Measurements from ENCODE around the gene FOXP1. TPM values are rescaled to one million over a fixed set of nuclear protein-coding genes. Genes with fewer than 3 reads are reported as not detected.

FOXP1 gene
- total and polyA plus RNA-seq, 2 of the 8 experiments (the other 6 are each of a cell fraction or from before 2014, with no cell fraction given): 13.9 to 25.4 TPM

GRCh38 chr3:71393745-71394144, 189.8 kb downstream of the FOXP1 start:
- no peak for TF ChIP-seq POLR2A (IDR thresholded peaks at IDR 0.05; ENCODE audit: control extremely low read depth in 1 of 2, low read depth in 2 of 2, low read length in 2 of 2)
- no peak overlapping the region for H3K56ac ChIP-seq (replicated peaks; ENCODE audit: insufficient read length, low read depth, low read length)
- H4K91ac ChIP-seq (replicated peaks; ENCODE audit: insufficient read length, low read length): no peak overlapping the region
- H3K18ac ChIP-seq (ENCODE audit: extremely low read depth, low read length): no peak overlapping the region
- no peak overlapping the region for H2AK5ac ChIP-seq (ENCODE audit: low read depth, low read length)
- H2BK20ac ChIP-seq (ENCODE audit: low read length): no peak overlapping the region
- no peak overlapping the region for H2BK5ac ChIP-seq (ENCODE audit: low read depth, low read length)
- no peak overlapping the region for H3K9ac ChIP-seq (replicated peaks in 1 of 4; ENCODE audit: extremely low read depth in 1 of 4, low read depth in 3 of 4, low read length in 3 of 4)
- H4K5ac ChIP-seq (ENCODE audit: insufficient read length, low read depth, low read length): no peak overlapping the region
- H3K79me2 ChIP-seq (ENCODE audit: control insufficient read depth in 1 of 2, insufficient read depth in 2 of 2, low read length in 2 of 2): no peaks in the 10 kb centered on the region
- no peak for FAIRE-seq
- H3K79me1 ChIP-seq (ENCODE audit: low read depth, low read length): no peaks in the 10 kb centered on the region
- no peaks in the 10 kb centered on the region for H4K20me1 ChIP-seq (replicated peaks in 1 of 2; ENCODE audit: control insufficient read depth in 1 of 2, insufficient read depth in 2 of 2, low read length in 2 of 2)
- ChIA-PET CTCF (ENCODE audit: partially characterized antibody) (no interaction called here), POLR2A (ENCODE audit: partially characterized antibody) (no interaction called here)
- no peak overlapping the region for H3K4me3 ChIP-seq (ENCODE audit: extremely low read depth in 1 of 4, insufficient read depth in 2 of 4, low read depth in 3 of 4, low read length in 4 of 4)
- no peak overlapping the region for H3K4me2 ChIP-seq (ENCODE audit: insufficient read depth in 1 of 2, low read depth in 2 of 2, low read length in 2 of 2)
- no peak overlapping the region for H2AFZ ChIP-seq (ENCODE audit: low read length)
- DNase-seq (ENCODE audit: low read depth in 1 of 2, low spot score in 2 of 2): no peak
- no peaks in the 10 kb centered on the region for H3K36me3 ChIP-seq (ENCODE audit: control insufficient read depth in 2 of 4, insufficient read depth in 4 of 4, low read length in 3 of 4)
- 100% methylated on average over 2 of the region's 2 CpGs; no CpG with 5 or more reads in 1 of the 2 experiments for WGBS, 2 experiments (ENCODE audit: extremely low coverage in 1 of 2, insufficient coverage in 1 of 2, insufficient read length in 1 of 2, insufficient replicate concordance in 2 of 2, low coverage in 1 of 2, low lambda C conversion rate in 2 of 2, missing lambda C conversion rate in 1 of 2)
- no peak overlapping the region for H3K4ac ChIP-seq (replicated peaks; ENCODE audit: insufficient read length, low read depth, low read length)
- no peak overlapping the region for H3K27ac ChIP-seq (ENCODE audit: low read depth, low read length)
- peaks cover 0 to 13% (median 7%) of the 10 kb centered on the region in 4 experiments; a peak in 4 of 7 replicates for H3K4me1 ChIP-seq (replicated peaks in 1 of 4; ENCODE audit: control insufficient read depth in 3 of 4, insufficient read depth in 4 of 4, low read length in 3 of 4)
- no peak overlapping the region for H3K14ac ChIP-seq (ENCODE audit: insufficient read length)
- no peak overlapping the region for H3K23ac ChIP-seq (ENCODE audit: insufficient read length)
- H4K8ac ChIP-seq (ENCODE audit: extremely low read depth, insufficient read depth, low read length): no peak overlapping the region
- H3K9me3 ChIP-seq (ENCODE audit: insufficient read depth in 2 of 2, low read depth in 1 of 2, low read length in 1 of 2): no peaks in the 10 kb centered on the region
- no peak overlapping the region for H2BK15ac ChIP-seq (ENCODE audit: low read length)
- no peak overlapping the region for H2BK120ac ChIP-seq (replicated peaks; ENCODE audit: low read depth, low read length)
- no peak overlapping the region for H2BK12ac ChIP-seq (ENCODE audit: low read depth, low read length)
- no peaks in the 10 kb centered on the region for H3K23me2 ChIP-seq (ENCODE audit: low read depth, low read length)
- no peaks in the 10 kb centered on the region for H3K27me3 ChIP-seq (replicated peaks in 1 of 4; ENCODE audit: control insufficient read depth in 3 of 4, extremely low read depth in 1 of 4, insufficient read depth in 3 of 4, low read length in 3 of 4)

All from H1 (cell line).